ENCODE data around the gene CLINT1.

Gene CLINT1

GRCh38 chr5:157821822-157822622, 36.9 kb downstream of the CLINT1 start:
- no peak for FAIRE-seq
- no peak for DNase-seq (ENCODE audit: insufficient read length, low spot score)

- FAIRE-seq (no peak), DNase-seq (ENCODE audit: insufficient read length, low spot score) (no peak)
Measured at GRCh38 chr5:157821405-157821804, 37.5 kb downstream of the CLINT1 start.

- FAIRE-seq (peak; percentile 37), DNase-seq (ENCODE audit: insufficient read length, low spot score) (no peak)
Measured at GRCh38 chr5:157820593-157821252, 38.2 kb downstream of the CLINT1 start.

- no peak for DNase-seq (ENCODE audit: insufficient read length, low spot score)
- no peak for FAIRE-seq
Measured at GRCh38 chr5:157819502-157820115, 39.3 kb downstream of the CLINT1 start.

- DNase-seq (ENCODE audit: insufficient read length, low spot score) (no peak), FAIRE-seq (no peak)
Measured at GRCh38 chr5:157818368-157818767, 40.6 kb downstream of the CLINT1 start.

- DNase-seq (ENCODE audit: insufficient read length, low spot score) (no peak), FAIRE-seq (no peak)
Measured at GRCh38 chr5:157817928-157818327, 41.0 kb downstream of the CLINT1 start.

GRCh38 chr5:157817387-157817702, 41.6 kb downstream of the CLINT1 start:
- no peak for FAIRE-seq
- no peak for DNase-seq (ENCODE audit: insufficient read length, low spot score)

GRCh38 chr5:157816682-157817386, 42.1 kb downstream of the CLINT1 start:
- FAIRE-seq: peak; percentile 89
- no peak for DNase-seq (ENCODE audit: insufficient read length, low spot score)

GRCh38 chr5:157812086-157812485, 46.9 kb downstream of the CLINT1 start:
- FAIRE-seq: no peak

GRCh38 chr5:157808043-157808442, 50.9 kb downstream of the CLINT1 start:
- DNase-seq (ENCODE audit: insufficient read length, low spot score) (no peak), FAIRE-seq (peak; percentile 31)

More at GRCh38 chr5:157812086-157812485, 46.9 kb downstream of the CLINT1 start:
- no peak for DNase-seq (ENCODE audit: insufficient read length, low spot score)

- FAIRE-seq (no peak), DNase-seq (ENCODE audit: insufficient read length, low spot score) (no peak)
Measured at GRCh38 chr5:157802736-157803135, 56.2 kb downstream of the CLINT1 start.

- DNase-seq (ENCODE audit: insufficient read length, low spot score): no peak
- no peak for FAIRE-seq
Measured at GRCh38 chr5:157800137-157800536, 58.8 kb downstream of the CLINT1 start.

GRCh38 chr5:157799578-157799977, 59.4 kb downstream of the CLINT1 start:
- FAIRE-seq: no peak
- no peak for DNase-seq (ENCODE audit: insufficient read length, low spot score)

- DNase-seq (ENCODE audit: insufficient read length, low spot score) (no peak), FAIRE-seq (no peak)
Measured at GRCh38 chr5:157793301-157793700, 65.6 kb downstream of the CLINT1 start.

GRCh38 chr5:157785801-157786200, 73.1 kb downstream of the CLINT1 start:
- FAIRE-seq (no peak), DNase-seq (ENCODE audit: insufficient read length, low spot score) (no peak)

- peak; percentile 4 for FAIRE-seq
- DNase-seq (ENCODE audit: insufficient read length, low spot score): no peak
Measured at GRCh38 chr5:157779221-157779620, 79.7 kb downstream of the CLINT1 start.

GRCh38 chr5:157778121-157778805, 80.7 kb downstream of the CLINT1 start:
- no peak for DNase-seq (ENCODE audit: insufficient read length, low spot score)
- FAIRE-seq: no peak

- FAIRE-seq: no peak
- no peak for DNase-seq (ENCODE audit: insufficient read length, low spot score)
Measured at GRCh38 chr5:157772127-157772526, 86.8 kb downstream of the CLINT1 start.

- no peak for FAIRE-seq
- no peak for DNase-seq (ENCODE audit: insufficient read length, low spot score)
Measured at GRCh38 chr5:157770665-157771064, 88.3 kb downstream of the CLINT1 start.

- FAIRE-seq (no peak), DNase-seq (ENCODE audit: insufficient read length, low spot score) (no peak)
Measured at GRCh38 chr5:157767689-157768088, 91.3 kb downstream of the CLINT1 start.

- FAIRE-seq: no peak
- no peak for DNase-seq (ENCODE audit: insufficient read length, low spot score)
Measured at GRCh38 chr5:157766902-157767301, 92.0 kb downstream of the CLINT1 start.

Measured in GM19239 (cell line).